Skeletal muscle tissue (tissue), 4 donors: ENCODE data around the gene CSNK1G1. TPM values are rescaled to one million over a fixed set of nuclear protein-coding genes. Genes with fewer than 3 reads are reported as not detected.
"Not testable (repeated sequence)": the region's sequence is repeated elsewhere in the genome, so short reads cannot be mapped to it uniquely, and the experiment has no call there.

Source experiments
- H3K27ac ChIP-seq: one replicate; pipeline ENCODE4 v1.7.0; 2013; ENCODE audit warnings: mild to moderate bottlenecking, low read depth, low read length, inconsistent platforms
- H3K27me3 ChIP-seq, 3 donors: one replicate each; pipeline ENCODE4 v1.7.0; 2013; ENCODE audit warnings: low read length in 3 of 3; ENCODE audit not compliant: control insufficient read depth in 3 of 3, insufficient read depth in 3 of 3
- H3K36me3 ChIP-seq, 3 donors: one replicate each; pipeline ENCODE4 v1.7.0; 2013; ENCODE audit warnings: low read length in 3 of 3; ENCODE audit not compliant: control insufficient read depth in 3 of 3, insufficient read depth in 3 of 3
- H3K4me1 ChIP-seq, 3 donors: one replicate each; pipeline ENCODE4 v1.7.0; 2013; ENCODE audit warnings: low read length in 3 of 3, mild to moderate bottlenecking in 3 of 3; ENCODE audit not compliant: control insufficient read depth in 3 of 3, insufficient read depth in 3 of 3
- H3K4me3 ChIP-seq, 3 donors: one replicate each; pipeline ENCODE4 v1.7.0; 2013; ENCODE audit warnings: low read length in 3 of 3
- H3K9ac ChIP-seq, 3 donors: one replicate each; pipeline ENCODE4 v1.7.0; 2013; ENCODE audit warnings: low read length in 3 of 3, mild to moderate bottlenecking in 3 of 3, moderate library complexity in 2 of 3, low read depth in 1 of 3
- H3K9me3 ChIP-seq, 3 donors: one replicate each; pipeline ENCODE4 v1.7.0; 2013; ENCODE audit warnings: low read length in 3 of 3; ENCODE audit not compliant: control insufficient read depth in 3 of 3
- total RNA-seq: library from RNA; depleted of rRNA; stranded (reverse); fragments of >200 nt; gene quantifications from one replicate; pipeline ENCODE4 v1.2.3, GENCODE V29; 2014
- donor health status: Osteomylitis.

The CSNK1G1 gene
- total RNA-seq, 1 donor from 2014 or later: 26.6 TPM

- Histone ChIP-seq H3K4me3 (peak within 1 kb of the TSS; percentile 59 to 86 (median 79)), H3K4me1 (peaks cover 5 to 8% (median 7%) of the 10 kb centered on the region in 3 donors), H3K9me3 (no peaks in the 10 kb centered on the region), H3K27ac (no peak within 1 kb of the TSS), H3K27me3 (no peaks in the 10 kb centered on the region), H3K9ac (peak within 1 kb of the TSS; percentile 11 to 65 (median 65)), H3K36me3 (no peaks in the 10 kb centered on the region)
Measured at GRCh38 chr15:64381000-64381751, 25.2 kb upstream of the CSNK1G1 start, which contains the start of gene PCLAF. PCLAF (minus strand) TSS chr15:64381441; CDS start chr15:64381371, 70 bp downstream.

GRCh38 chr15:64380130-64380870, 24.3 kb upstream of the CSNK1G1 start:
- peak overlapping the region in 1 of 3 donors; percentile 43 for H3K9ac ChIP-seq
- not testable (repeated sequence) for H3K27me3 ChIP-seq, H3K9me3 ChIP-seq, H3K4me1 ChIP-seq, H3K27ac ChIP-seq, H3K36me3 ChIP-seq
- peak overlapping the region in 2 of 3 donors; percentile 59 to 86 for H3K4me3 ChIP-seq

GRCh38 chr15:64379216-64379960, 23.4 kb upstream of the CSNK1G1 start:
- Histone ChIP-seq H3K4me1 (peaks cover 5 to 8% (median 7%) of the 10 kb centered on the region in 3 donors), H3K4me3 (no peak overlapping the region), H3K9me3 (no peaks in the 10 kb centered on the region), H3K27me3 (no peaks in the 10 kb centered on the region), H3K27ac (no peak overlapping the region), H3K36me3 (no peaks in the 10 kb centered on the region), H3K9ac (no peak overlapping the region)

- Histone ChIP-seq H3K27me3 (no peaks in the 10 kb centered on the region), H3K36me3 (no peaks in the 10 kb centered on the region), H3K4me1 (no peaks in the 10 kb centered on the region), H3K27ac (no peak overlapping the region), H3K9me3 (no peaks in the 10 kb centered on the region), H3K4me3 (no peak overlapping the region), H3K9ac (no peak overlapping the region)
Measured at GRCh38 chr15:64373360-64373759, 17.4 kb upstream of the CSNK1G1 start.

- H3K4me3 ChIP-seq, H3K36me3 ChIP-seq, H3K4me1 ChIP-seq, H3K9ac ChIP-seq, H3K27me3 ChIP-seq, H3K9me3 ChIP-seq, H3K27ac ChIP-seq: not testable (repeated sequence)
Measured at GRCh38 chr15:64371383-64371782, 15.4 kb upstream of the CSNK1G1 start.

- H3K4me3 ChIP-seq: no peak overlapping the region
- no peak overlapping the region for H3K9ac ChIP-seq
- H3K4me1 ChIP-seq: no peaks in the 10 kb centered on the region
- H3K27ac ChIP-seq: no peak overlapping the region
- H3K36me3 ChIP-seq: no peaks in the 10 kb centered on the region
- H3K27me3 ChIP-seq: no peaks in the 10 kb centered on the region
- no peaks in the 10 kb centered on the region for H3K9me3 ChIP-seq
Measured at GRCh38 chr15:64369078-64369607, 13.2 kb upstream of the CSNK1G1 start.

- Histone ChIP-seq H3K36me3 (no peaks in the 10 kb centered on the region), H3K9ac (no peak overlapping the region), H3K9me3 (no peaks in the 10 kb centered on the region), H3K27ac (no peak overlapping the region), H3K4me1 (peaks cover 4 to 6% (median 5%) of the 10 kb centered on the region in 3 donors), H3K4me3 (no peak overlapping the region), H3K27me3 (no peaks in the 10 kb centered on the region)
Measured at GRCh38 chr15:64361259-64361658, 5.3 kb upstream of the CSNK1G1 start.

GRCh38 chr15:64356710-64357040, 702 bp upstream of the CSNK1G1 start:
- H3K9me3 ChIP-seq: no peaks in the 10 kb centered on the region
- H3K36me3 ChIP-seq: no peaks in the 10 kb centered on the region
- peak overlapping the region; percentile 77 to 90 (median 89) for H3K9ac ChIP-seq
- peaks cover 9 to 15% (median 12%) of the 10 kb centered on the region in 3 donors for H3K4me1 ChIP-seq
- H3K27me3 ChIP-seq: no peaks in the 10 kb centered on the region
- H3K27ac ChIP-seq: peak overlapping the region; percentile 50
- H3K4me3 ChIP-seq: peak overlapping the region; percentile 73 to 98 (median 97)

GRCh38 chr15:64355348-64355943, 527 bp downstream of the CSNK1G1 start:
- H3K27me3 ChIP-seq: no peaks in the 10 kb centered on the region
- H3K9ac ChIP-seq: peak overlapping the region; percentile 84 to 90 (median 89)
- H3K27ac ChIP-seq: peak overlapping the region; percentile 71
- no peaks in the 10 kb centered on the region for H3K36me3 ChIP-seq
- no peaks in the 10 kb centered on the region for H3K9me3 ChIP-seq
- H3K4me3 ChIP-seq: peak overlapping the region; percentile 73 to 98 (median 97)
- H3K4me1 ChIP-seq: peaks cover 9 to 15% (median 12%) of the 10 kb centered on the region in 3 donors
